CD4-positive, alpha-beta T cell treated with Interleukin-15 for 1 hour (primary cell): ENCODE measurements around the gene IRF9.

Experiments used
- DNase-seq: peaks from one replicate; pipeline ENCODE4 v3.0.0-alpha.2; 2020

Gene IRF9

GRCh38 chr14:24179294-24179960, 18.4 kb downstream of the IRF9 start:
- DNase-seq: no peak

DNA sequence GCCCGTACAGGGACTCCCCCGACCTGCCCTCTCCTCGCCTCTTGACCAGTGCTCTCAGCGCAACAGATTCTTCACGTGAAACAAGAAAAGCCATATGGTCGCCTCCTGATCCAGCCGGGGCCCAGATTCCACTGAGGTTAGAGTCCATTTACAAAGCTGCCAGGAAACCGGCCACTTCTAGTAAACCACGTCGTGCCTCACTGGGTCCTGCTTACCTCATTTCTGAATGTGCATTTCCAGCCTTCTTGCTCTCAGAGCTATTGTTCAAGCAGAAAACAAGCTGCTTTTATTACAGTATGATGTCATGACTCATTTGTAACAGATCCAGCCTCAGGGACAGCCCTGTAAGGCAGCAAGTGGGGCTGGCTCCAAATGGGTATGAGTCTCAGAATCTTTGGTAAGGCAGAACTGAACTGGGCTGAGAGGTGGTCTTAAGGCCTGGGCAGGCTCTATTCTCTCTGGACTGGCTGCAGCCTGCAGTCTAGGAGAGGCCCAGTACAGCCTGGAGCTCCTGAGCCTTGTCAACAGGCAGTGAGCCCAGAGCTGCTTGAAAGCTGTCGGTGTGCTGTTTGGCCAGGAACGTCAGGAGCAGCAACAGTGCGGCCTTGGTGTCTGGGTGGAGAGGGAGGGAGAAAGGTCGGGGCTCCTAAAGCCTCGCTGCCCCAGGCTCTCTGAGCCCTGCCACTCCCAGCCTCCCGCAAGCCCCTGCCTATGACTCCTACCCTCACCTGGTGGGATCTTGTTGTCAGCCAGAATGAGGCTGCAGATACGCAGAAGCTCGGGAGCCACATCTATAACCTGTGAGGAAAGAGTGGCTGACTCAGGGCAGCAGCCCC, 19.1 kb downstream of the IRF9 start:
- DNase-seq: no peak

DNA sequence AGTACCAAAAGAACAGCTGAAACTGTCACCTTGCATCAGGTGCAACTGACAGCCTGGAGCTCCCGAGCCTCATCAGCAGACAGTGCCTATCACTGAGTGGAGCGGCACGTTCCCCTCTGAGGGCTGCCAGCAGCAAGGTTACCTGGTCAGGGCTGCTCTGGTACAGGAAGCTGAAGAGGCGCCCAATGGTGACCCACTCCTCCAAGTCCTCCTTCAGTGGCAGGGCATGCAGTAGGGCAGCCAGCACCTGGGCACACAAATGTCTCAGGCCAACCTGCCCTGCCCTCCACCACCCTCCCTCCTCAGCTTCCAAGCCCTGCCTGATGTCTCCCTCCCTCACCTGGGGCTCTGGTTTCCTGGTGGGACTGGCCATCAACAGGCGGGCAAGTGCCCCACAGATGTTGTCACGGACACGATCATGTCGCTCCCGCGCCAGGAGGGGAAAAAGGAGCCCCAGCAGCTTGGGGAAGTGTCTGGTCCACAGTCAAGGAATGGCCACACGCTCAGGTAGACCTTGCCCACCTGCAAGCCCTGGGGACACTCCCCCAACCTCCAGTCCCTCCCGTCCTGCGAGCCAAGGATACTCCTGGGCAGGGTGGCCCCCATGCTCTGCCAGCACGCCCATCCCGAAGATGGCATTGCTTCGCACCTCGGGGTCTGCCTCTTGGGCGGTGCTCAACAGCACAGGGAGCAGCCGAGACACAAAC, 20.5 kb downstream of the IRF9 start:
- no peak for DNase-seq

DNA sequence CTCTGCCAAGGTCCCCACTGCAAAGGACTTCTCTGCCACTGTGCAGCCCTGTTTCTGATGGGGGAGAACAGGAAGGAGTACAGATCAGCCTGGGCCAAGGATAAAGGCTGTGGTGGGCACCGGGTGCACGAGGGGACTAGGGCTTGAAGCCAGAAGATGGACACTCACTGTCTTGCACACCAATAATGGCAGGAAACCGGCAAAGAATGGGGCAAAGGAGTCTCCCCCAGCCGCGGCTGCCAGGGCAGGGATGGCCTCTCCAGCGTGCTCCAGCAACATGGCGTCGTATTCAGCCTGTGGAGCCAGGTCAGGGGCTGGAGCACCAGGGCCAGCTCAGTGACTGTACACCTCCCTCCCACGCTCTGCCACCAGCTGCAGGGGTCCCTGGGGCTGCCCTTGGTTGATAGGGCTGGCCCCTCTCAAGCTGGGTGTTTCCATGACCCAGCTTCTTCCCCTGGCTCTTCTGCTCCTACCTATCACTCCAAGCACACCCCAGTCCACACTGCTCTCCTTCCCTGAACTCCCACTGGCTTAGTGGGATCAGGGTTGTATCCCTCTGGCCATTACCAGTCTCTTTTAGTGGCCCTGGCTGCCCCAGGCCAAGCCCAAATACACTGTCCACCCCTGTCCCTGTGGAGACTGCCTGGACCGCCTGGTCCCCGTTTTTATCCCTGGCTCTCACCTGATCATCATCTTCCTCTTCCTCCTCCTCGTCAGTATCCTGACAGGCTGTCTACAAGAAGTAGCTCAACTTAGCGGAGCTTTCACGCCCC, 21.2 kb downstream of the IRF9 start:
- DNase-seq: no peak

DNA sequence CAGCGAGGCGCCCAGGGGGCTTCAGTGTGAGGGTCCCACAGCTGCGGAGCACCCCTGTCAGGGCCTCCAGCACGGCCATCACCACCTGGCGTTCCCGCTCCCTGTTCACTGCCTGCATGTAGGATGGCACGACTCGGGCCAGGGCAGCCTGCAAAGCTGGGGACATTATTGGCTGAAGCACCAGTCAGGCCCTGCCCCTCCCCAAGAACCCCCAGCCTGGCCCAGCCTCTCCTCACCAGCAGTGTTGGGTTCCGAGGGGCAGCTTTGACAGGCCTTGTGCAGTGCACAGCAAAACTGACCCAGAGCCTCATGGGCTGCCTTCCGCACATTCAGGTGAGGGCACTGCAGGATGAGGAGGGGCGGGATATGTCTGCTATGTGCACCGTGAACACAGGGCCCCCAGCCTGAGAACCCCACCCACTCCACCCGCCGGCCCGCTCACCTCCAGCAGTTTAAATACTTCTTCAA, 22.0 kb downstream of the IRF9 start:
- no peak for DNase-seq

DNA sequence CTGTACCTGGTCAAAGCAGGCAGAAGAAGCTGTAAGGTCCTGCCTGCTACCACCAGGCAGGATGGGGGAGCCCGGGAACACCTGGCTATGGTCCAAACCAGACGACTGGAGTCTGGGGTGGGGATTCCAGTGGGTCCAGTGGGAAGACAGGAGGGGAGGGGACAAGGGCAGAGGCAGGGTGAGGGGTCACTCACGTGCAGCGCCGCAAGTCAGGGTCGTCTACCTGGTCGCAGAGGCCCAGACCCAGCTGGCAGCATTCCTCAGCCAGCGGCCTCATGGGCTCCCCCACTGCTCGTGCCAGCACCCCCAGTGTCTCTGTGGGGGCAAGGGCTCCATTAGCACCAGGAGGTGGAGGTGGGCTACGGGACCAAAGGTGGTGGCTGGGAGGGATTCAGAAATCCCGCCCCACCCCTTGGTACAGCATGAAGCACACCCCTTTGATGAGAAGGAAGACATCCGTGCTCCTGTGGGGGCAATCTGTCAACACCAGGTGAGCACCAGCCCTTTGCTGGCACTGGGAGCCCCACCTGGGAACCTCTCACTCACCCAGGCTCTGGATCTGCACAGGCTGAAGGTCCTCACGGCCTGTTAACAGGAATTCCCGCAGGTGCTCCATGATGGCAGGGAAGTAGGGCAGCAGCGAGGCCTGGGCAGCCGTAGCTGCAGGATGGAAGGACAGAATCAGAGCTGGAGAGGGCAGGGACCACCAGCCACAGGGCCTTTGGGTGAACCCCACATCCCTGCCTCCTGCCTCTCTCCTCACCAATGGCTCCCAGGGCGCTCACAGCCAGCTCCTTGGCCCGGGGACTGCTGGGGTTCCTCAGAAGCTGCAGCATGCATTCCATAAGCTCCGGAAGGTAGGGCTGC, 23.3 kb downstream of the IRF9 start:
- no peak for DNase-seq

DNA sequence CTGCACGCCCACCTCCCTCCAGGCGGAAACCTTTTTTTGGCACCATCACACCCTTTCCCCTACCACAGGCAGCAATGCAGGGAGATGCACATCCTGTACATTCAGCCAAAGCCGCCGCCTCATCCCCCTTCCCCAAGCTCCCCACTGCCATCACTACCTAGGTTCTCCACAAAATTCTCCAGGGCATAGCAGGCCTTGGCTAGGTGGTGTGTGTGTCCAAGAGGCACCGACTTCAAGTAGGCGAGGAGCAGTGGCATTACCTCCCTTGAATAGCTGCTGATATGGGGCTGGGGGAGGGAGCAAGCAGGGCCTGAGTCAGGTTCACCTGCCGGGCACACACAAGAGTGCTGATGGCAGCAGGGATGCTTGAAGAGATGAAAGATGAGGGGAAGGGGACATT, 24.0 kb downstream of the IRF9 start:
- DNase-seq: no peak

DNA sequence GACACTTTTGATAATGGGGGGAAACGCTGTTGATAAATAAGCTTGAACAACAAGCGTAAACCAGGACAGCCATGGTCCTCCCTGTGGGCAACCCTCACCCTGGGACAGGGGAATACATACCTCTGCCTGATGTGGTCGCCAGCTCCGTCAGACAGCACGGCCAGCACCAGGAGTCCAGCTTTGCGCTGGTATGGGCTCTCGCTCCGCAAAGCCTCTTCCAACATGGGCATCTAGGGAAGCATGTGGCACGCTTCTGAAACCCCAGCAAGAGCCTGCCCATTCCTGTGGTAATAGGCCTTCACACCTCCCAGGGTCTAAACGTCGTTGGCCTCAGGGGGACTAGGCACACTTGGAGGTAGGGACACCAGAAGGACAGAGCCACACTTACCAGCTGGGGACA, 24.7 kb downstream of the IRF9 start:
- DNase-seq: no peak

- no peak for DNase-seq
Observed at GRCh38 chr14:24186831-24187538, 25.9 kb downstream of the IRF9 start.

DNA sequence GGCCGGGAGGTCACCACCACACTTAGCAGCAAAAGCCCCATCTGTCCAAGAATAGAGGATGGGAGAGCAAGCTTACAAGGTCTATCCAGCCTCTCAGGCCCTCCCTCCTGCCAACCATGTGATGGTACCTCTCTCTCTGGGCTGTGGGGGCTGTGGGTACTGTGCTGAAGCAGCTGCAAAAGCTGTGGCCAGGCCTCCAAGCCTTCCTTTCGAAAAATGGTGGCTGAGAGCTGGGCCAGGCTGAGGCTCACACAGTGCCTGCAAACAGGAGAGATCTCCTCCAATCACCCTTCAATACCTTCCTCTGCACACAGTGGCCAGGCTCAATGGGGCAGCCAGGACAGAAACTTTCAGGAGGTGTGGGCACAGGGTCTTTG, 26.5 kb downstream of the IRF9 start:
- DNase-seq: no peak

- peak; percentile 96 for DNase-seq
Observed at GRCh38 chr14:24188251-24189058, 27.4 kb downstream of the IRF9 start, which contains the start of gene IPO4. Gene IPO4, minus strand, starts transcription at chr14:24188816. Its CDS starts 29 bp downstream, at chr14:24188787.

DNA sequence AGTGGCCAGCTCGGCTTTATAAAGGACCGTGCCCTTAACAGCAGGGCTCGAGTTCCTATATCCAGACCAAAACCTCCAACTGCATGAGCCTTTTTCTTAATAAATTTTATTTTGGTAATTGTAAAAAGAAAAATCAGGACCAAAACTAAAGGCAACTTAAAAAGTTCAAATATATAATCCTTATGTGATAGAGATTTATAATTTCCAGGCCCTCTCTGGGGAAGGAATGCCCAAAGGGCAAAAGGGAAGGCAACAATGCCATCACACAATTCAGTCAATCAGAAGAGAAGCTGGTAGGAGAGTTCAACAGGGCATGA, 28.0 kb downstream of the IRF9 start:
- no peak for DNase-seq

- DNase-seq: no peak
Observed at GRCh38 chr14:24189460-24189859, 28.4 kb downstream of the IRF9 start.

DNA sequence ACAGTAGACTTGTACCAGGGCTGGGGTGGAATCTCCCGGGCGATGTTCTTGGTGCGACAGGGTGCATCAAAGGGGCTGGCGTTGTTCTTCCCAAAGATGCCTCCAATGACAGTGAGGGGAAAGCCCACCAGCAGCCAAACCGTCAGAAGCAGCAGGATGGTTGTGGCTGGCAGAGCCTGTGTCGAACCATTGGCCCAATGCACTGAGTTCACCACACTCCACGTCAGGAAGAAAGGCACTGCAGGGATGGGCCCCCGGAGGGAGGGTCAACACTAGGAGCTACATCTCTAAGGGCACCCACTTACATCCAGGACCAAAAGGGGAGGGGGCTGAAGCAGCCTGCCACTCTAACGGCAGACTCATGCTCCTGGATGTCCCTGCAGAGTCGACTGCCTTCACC, 29.4 kb downstream of the IRF9 start:
- no peak for DNase-seq

- DNase-seq: no peak
Observed at GRCh38 chr14:24192933-24193332, 31.9 kb downstream of the IRF9 start.

GRCh38 chr14:24194186-24194872, 33.3 kb downstream of the IRF9 start:
- no peak for DNase-seq

GRCh38 chr14:24194873-24195185, 33.8 kb downstream of the IRF9 start:
- DNase-seq: no peak

GRCh38 chr14:24195186-24196070, 34.4 kb downstream of the IRF9 start, which contains the start of gene TM9SF1:
Gene TM9SF1, minus strand, starts transcription at chr14:24195441. Its CDS starts 422 bp downstream, at chr14:24195019.
- peak; percentile 93 for DNase-seq
